Stimulated activated CD4-positive, alpha-beta T cell treated with anti-CD3 and anti-CD28 coated beads, Interleukin-15, amount 100 ng/mL, for 1 hour (primary cell): ENCODE results near the gene WWC1.

Experiments
- DNase-seq, 2 donors: peaks; one replicate each; pipeline ENCODE4 v3.0.0-alpha.2; 2020; ENCODE audit warnings: low read depth in 1 of 2, low spot score in 1 of 2

Gene WWC1

DNA sequence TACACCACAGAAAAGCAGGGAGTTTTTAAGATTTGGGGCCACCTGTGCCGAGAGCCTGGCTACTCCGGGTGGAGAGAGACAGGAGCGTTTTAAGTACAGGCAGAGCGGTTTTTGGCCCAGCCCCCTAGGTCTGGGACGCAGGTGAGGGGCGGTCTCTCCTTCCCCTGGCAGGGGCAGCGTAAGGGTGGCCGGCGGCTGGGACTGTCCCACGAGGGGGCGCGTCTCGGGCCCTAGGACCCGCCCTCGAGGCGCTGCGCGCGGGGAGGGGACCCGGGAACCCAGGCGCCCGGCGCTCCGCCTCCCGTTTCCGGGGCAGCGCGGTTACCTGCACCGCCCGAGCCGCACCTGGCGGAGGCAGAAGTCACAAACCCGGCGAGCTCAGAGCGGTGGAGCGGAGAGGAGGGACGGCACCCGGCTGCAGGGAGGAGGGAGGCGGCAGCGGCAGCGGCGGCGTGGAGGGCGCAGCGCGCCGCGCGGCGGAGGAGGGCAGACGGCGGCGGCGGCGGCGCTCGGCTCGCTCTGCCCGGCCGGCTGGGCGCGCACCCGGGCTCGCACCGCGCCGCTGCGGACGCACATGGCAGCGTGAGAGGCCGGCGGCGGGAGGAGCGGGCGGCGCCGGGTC is at the start of gene WWC1:
WWC1 (plus strand) TSS at position 304 of the 622 bp plus-strand sequence. CDS start 508 bp downstream, outside the sequence.
- DNase-seq, result peak; percentile 15 to 26

DNA sequence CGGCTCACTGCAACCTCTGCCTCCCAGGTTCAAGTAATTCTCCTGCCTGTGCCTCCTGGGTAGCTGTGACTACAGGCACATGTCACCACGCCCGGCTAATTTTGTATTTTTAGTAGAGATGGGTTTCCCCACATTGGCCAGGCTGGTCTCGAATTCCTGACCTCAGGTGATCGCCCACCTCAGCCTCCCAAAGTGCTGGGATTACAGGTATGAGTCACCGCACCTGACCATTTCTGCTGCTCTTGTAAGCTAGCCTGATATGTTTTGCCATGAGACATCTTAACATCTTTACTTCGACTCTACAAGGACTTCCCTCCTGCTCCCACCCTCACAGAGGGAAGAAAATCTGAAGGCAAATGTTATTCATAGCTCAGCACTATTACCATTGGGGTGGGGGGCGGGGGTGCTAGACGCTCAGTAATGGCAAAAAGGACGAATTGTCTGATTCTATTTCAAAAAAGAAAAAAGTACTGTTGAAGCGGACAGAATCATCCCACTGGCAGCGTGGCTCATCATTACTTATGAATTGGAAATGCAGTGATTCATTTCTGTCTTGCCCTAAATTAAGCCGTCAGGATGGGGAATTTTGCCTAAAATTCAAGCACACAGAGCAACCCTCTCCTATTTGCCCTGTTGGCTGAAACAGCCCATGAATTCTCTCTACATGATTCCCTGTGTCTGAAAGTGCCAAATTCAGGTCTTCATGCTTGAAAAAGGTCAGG is 46.4 kb upstream of the WWC1 start:
- no peak for DNase-seq

- DNase-seq, result no peak
These were observed 41.5 kb upstream of the WWC1 start for GRCh38 chr5:168249923-168250322.

DNA sequence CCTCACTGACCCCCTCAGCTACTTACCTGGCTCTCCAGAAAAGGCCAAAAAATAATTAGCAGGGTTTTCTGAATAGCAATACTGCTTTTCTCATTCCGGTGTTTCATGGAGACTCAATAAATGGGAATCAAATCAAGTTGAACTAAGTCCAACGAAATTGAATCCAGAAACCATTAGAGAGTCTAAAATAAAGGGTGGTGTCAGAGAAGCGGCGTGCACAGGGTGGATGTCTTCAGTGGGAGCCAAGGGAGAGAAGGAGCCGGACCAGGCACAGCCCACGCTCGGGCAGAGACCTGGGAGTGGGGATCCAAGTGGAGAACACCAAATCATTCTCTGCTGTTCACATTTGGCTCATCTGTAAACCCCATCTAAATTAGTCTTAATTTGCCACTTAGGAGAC is 40.2 kb upstream of the WWC1 start:
- DNase-seq, result no peak

- no peak for DNase-seq
These were observed 37.3 kb upstream of the WWC1 start for GRCh38 chr5:168254013-168254693.

GRCh38 chr5:168260353-168261226 is 30.9 kb upstream of the WWC1 start:
- DNase-seq, result no peak

DNA sequence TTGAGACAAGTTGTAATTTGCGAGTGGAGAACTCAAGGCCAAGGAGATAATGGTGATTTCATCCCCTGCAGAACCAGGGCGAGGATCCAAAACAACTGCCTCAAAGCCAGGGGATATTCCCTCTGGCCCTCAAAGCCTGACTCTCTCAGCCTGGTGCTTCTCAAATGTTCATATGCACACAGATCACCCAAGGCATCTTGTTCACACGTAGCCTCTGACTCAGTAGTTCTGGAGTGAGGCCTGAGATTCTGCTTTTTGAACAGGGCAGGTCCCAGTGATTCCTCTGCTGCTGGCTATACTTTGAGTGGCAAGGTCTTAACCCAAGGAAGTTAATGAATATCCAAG is 30.2 kb upstream of the WWC1 start:
- no peak for DNase-seq

DNA sequence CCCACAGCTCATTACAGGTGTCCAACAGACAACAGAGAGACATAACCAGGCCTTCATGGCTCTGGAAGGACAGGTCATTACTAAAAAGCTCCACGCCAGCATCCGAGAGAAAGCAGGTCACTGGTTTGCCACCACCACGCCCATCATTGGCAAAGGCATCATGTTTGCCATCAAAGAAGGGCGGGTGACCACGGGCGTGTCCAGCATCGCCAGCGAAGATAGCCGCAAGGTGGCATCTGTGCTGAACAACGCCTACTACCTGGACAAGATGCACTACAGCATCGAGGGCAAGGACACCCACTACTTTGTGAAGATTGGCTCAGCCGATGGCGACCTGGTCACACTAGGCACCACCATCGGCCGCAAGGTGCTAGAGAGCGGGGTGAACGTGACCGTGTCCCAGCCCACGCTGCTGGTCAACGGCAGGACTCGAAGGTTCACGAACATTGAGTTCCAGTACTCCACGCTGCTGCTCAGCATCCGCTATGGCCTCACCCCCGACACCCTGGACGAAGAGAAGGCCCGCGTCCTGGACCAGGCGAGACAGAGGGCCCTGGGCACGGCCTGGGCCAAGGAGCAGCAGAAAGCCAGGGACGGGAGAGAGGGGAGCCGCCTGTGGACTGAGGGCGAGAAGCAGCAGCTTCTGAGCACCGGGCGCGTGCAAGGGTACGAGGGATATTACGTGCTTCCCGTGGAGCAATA is 29.3 kb upstream of the WWC1 start:
- DNase-seq, result no peak

DNA sequence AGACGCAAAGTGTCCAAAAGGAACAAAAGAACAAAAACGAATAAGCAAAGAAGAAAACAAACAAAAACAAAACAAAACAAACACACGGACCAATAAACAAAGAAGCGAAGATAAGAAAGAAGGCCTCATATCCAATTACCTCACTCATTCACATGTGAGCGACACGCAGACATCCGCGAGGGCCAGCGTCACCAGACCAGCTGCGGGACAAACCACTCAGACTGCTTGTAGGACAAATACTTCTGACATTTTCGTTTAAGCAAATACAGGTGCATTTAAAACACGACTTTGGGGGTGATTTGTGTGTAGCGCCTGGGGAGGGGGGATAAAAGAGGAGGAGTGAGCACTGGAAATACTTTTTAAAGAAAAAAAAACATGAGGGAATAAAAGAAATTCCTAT is 28.3 kb upstream of the WWC1 start:
- no peak for DNase-seq

GRCh38 chr5:168266016-168266415 is 25.4 kb upstream of the WWC1 start:
- DNase-seq, result no peak

DNA sequence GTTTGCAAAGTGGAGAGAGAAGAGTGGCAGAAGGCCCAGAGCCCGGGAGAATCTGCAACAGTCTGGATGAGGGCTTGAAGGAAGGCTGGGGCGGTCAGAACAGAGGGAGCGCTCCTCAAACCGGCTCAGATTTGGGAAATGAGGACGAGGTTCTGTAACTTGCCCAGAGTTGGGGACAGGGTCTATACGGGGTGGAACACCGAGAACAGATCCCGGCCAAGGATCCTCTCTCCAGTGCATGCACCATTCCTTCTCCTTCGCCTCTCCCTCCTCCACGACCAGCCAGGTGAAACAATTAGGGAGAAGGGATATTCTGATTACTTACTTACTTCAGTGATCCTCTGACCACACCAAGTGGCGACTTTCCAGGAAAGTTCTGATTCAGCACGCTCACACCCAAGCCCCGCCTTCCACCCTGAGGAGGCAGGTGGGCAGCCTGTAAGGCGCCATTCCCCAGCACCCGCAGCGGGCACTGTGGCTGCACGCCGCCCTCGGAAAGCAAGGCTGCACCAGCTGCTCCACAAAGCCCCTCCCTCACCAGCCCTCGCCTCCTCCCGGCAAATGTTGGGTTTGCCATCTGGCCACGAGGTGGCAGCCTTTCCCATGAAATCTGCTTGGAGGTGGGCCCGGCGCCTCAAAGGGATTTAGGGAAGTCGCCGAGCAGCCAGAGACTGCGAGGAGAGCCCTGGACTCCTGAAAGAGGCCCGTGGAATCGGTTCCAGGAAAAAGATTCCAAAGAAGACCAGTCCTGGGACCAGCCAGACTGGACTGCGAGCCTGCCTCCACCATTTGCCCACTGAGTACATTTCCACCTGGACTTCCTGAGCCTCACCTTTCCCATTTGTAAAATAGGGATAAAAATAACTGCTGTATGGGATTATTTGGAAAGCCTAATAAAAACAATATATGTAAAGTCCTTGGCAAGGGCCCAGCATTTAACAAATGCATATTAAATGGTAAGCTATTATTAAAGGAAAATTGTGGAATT is 22.2 kb upstream of the WWC1 start:
- DNase-seq, result peak; percentile 20 to 54

GRCh38 chr5:168269937-168270330 is 21.5 kb upstream of the WWC1 start:
- DNase-seq, result no peak

DNA sequence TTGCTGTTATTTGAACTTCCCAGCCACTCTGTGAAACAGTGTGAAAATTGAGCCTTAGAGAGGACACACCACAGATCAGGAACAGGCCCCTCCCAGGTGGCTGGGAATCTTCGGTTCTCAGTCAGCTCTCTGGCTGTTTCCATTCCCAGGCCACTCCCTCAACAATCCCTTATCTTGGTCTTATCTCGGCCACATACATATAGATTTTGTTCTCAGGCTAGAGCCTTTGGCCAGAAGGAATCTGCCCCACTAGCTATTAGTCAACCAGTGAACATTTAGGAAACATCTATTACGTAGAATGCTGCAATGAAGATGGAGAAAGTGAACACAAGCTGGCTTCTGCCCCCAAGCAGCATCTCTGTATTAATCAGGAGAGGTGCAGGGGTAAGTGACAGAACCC is 21.0 kb upstream of the WWC1 start:
- no peak for DNase-seq

DNA sequence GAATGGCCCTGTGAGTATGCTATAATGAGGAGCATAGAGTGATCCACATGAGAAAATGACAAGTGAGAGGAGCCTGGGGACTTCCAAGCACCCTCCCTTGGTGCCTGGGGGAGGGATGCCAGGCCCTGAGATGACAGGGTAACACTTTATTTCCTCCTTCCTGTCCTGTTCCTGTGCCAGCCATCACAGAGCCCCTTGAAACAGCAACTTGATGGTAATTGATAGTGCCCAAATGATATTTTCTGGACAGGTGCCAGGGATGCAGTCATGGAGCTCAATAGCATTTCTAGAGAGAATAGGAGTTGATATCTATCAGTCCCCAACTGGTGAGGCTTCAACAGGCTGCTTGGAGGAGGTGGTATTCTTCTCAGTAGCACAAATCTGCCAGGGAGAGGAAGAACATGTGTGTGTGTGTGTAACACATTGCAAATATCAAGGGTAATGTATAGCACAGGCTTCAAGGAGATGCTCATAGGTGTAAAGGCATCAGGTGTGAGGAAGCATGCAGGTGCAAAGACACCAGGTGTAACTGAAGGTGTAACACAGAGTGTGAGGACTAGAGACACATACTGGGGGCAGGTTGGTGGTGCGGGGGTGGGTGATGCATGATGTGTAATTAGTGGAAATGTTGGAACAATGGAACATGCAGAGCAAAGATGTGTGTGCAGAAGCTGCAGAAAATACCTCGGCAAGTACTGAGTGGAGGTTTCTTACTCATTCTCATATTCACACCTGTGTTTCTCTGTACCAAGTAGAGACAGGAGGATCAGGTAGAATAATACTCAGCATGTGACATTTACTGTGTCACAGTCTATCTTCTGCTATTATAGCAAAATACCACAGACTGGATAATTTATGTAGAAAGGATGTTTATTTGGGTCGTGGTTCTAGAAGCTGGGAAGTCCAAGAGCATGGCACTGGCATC is 18.1 kb upstream of the WWC1 start:
- DNase-seq, result no peak

DNA sequence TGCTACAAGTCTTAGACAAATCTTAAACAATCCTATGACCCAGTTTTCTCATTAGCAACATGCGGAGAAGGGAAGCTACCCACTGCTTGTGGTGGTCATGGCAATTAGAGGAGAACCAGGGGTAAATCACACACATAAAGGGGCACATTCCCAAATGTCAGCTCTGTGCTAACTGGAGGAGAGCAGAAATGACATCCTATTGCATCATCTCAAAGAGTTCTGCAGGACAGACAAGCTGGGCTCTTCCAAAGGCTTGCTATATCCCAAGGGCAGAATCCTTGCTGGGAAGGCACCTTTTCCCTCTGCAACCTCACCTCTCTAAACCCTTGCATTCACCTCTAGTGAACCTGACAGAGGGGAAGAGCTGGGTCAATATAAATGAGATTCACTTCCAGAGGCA is 17.0 kb upstream of the WWC1 start:
- DNase-seq, result no peak

GRCh38 chr5:168275940-168276339 is 15.5 kb upstream of the WWC1 start:
- DNase-seq, result no peak

- DNase-seq, result no peak
These were observed 9.3 kb upstream of the WWC1 start for GRCh38 chr5:168282120-168282519.

DNA sequence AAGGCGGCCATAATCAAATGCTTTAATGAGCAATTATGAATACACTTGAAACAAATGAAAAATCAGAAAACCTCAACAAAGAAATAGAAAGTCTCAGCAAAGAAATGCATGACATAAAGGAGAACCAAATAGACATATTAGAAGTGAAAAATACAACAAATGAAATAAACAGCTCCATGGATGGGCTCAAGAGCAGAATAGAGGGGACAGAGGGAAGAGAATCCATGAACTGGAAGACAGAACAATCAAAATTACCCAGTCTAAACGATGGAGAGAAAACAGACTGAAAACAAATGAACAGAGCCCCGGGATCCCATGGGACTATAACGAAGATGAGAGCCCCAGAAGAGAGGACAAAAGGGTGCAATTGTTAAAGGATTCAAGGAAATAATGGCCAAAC is 6.6 kb upstream of the WWC1 start:
- DNase-seq, result no peak

- DNase-seq, result no peak
These were observed 5.7 kb upstream of the WWC1 start for GRCh38 chr5:168285696-168286095.
